HG02759 (cell line): Measurements from ENCODE around the gene SPATA20.

Source experiments
- ATAC-seq: cut with Tn5 transposase; IDR thresholded peaks from one replicate; pipeline ENCODE4 v1.9.1; 2021; ENCODE audit warnings: mild to moderate bottlenecking, moderate library complexity; ENCODE audit not compliant: unreplicated experiment

The SPATA20 gene

GRCh38 chr17:50573866-50574611 is 27.1 kb downstream of the SPATA20 start:
- ATAC-seq, result no peak

DNA sequence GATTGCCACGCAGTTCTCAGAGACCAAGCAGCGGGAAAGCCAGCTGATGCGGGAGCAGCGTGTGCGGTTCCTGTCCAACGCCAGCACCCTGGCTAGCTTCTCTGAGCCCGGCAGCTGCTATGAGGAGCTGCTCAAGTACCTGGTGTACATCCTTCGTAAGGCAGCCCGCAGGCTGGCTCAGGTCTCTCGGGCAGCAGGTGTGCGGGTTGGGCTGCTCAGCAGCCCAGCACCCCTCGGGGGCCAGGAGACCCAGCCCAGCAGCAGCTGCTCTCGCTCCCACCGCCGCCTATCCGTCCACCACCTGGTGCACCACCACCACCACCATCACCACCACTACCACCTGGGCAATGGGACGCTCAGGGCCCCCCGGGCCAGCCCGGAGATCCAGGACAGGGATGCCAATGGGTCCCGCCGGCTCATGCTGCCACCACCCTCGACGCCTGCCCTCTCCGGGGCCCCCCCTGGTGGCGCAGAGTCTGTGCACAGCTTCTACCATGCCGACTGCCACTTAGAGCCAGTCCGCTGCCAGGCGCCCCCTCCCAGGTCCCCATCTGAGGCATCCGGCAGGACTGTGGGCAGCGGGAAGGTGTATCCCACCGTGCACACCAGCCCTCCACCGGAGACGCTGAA is 28.7 kb downstream of the SPATA20 start:
- ATAC-seq, result no peak

- no peak for ATAC-seq
These were observed 29.9 kb downstream of the SPATA20 start for GRCh38 chr17:50576864-50577263.

DNA sequence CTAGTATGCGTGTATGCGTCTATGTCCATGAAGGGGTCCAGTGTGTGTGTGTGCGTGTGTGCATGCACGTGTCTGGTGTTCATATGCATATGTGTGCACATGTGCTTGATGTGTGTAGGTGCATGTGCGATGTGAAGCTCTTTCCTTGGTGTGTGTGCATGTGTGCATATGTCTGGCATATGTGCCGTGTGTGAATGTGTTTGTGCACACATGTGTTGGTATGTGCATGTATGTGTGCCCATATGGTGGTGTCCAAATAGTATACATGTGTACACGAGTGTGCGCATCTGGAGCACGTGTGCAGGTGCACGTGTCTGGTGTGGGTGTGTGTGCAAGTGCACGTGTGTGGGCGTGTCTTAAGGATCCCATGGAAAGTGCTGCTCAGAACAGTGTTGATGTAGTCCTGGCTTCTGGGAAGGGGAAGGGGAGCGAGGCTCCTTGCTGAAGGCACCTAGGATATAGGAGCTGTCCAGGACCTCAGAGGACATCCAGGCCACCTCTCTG is 30.5 kb downstream of the SPATA20 start:
- no peak for ATAC-seq

DNA sequence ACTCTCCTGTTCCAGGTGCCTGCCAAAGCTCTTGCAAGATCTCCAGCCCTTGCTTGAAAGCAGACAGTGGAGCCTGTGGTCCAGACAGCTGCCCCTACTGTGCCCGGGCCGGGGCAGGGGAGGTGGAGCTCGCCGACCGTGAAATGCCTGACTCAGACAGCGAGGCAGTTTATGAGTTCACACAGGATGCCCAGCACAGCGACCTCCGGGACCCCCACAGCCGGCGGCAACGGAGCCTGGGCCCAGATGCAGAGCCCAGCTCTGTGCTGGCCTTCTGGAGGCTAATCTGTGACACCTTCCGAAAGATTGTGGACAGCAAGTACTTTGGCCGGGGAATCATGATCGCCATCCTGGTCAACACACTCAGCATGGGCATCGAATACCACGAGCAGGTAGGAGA is 31.2 kb downstream of the SPATA20 start:
- no peak for ATAC-seq

- ATAC-seq, result no peak
These were observed 32.4 kb downstream of the SPATA20 start for GRCh38 chr17:50579399-50579798.

DNA sequence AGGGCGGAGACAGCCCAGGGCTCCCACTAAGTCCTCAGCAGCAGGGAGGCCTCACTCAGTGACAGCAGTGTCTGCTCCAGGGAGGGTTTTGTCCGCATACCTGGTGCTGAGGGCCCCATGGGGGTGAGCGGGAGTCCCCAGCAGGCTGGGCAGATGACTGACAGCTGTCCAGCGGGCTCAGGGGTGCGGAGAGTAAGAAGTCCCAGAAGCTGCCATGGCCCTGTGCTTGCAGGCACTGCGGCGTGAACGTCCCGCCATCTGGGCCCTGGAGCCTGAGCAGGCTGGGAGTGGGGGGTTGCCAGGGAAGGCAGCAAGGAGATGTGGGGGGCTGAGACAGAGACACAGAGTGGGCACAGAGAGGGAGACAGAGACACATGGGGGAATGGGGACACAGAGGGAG is 33.7 kb downstream of the SPATA20 start:
- ATAC-seq, result no peak

- ATAC-seq, result no peak
These were observed 34.3 kb downstream of the SPATA20 start for GRCh38 chr17:50581316-50581715.

DNA sequence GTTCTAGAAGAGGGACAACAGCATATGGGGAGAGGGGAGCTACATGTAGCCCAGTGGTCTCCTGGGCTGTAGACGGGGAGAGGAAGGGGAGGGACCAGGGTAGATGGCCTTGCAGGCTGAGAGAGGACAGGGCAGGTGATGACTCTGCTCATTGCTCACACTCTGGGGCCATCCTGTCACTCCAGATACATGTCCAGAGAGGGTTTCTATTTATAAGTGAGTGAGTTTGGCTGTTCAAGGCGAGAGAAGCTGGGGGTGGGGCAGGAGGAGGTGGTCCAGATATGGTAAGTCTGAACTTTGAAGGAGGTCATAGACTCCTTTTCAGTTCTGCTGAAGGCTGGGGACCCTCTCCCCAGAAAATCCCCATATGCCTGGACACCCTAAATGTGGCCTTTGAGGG is 35.8 kb downstream of the SPATA20 start:
- no peak for ATAC-seq

DNA sequence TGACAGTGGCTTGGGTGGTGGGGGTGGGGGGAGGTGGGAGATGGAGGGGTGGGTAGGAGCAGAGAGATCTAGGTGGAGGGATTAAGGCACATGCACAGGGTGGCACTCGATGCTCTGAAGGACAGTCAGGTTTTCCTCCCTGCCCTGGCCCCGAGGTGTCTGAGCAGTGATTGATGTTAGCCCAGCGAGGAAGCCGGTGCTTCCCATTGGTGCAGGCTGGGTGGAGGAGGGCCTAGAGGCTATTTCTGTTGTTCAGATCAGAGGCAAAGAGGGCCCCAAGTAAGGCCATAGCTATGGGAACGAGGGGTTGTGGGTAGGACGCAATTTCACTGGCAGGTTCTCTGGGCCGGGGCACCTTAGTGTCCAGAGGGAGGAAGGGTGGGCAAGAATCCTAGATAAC is 36.7 kb downstream of the SPATA20 start:
- no peak for ATAC-seq

DNA sequence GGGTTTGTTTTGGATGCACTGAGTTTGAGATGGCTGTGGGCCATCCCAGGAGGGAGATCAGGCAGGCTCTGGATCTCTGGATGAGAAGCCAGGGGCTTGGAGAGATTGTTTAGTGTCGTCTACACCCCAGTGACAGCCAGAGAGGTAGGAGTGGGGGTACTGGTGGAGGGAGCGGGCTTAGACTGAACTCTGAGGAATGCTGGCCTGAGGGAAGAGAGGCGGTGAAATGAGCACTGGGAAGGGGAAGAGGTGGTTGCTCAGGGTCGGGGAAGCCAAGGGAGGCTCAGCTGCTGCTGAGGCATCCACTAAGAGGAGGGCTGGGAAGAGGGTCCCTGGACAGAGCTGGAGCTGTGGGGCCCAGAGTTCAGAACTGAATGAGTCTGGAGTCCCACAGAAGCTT is 37.1 kb downstream of the SPATA20 start:
- ATAC-seq, result no peak

- ATAC-seq, result no peak
These were observed 37.8 kb downstream of the SPATA20 start for GRCh38 chr17:50584749-50585148.

DNA sequence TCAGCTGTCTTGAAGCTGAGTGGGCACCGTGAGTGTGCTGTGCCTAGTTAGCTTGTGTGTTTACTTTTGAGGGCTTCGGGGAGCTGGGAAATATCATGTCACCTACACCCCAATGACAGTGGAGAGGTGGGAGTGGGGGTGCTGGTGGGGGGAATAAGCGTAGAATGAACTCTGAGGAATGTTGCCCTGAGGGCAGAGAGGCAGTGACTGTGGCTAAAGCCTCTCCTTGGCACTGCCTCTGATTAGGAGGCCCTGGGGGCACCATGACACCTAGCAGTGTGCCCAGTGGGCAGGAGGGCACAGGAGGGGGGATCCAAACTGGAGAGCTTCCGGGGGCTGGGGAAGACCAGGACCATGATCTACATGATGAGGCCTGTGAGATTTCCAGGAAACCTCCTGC is 38.4 kb downstream of the SPATA20 start:
- ATAC-seq, result no peak

- ATAC-seq, result no peak
These were observed 38.9 kb downstream of the SPATA20 start for GRCh38 chr17:50585891-50586290.

- ATAC-seq, result no peak
These were observed 39.7 kb downstream of the SPATA20 start for GRCh38 chr17:50586421-50587247.

- ATAC-seq, result no peak
These were observed 40.6 kb downstream of the SPATA20 start for GRCh38 chr17:50587571-50587970.

DNA sequence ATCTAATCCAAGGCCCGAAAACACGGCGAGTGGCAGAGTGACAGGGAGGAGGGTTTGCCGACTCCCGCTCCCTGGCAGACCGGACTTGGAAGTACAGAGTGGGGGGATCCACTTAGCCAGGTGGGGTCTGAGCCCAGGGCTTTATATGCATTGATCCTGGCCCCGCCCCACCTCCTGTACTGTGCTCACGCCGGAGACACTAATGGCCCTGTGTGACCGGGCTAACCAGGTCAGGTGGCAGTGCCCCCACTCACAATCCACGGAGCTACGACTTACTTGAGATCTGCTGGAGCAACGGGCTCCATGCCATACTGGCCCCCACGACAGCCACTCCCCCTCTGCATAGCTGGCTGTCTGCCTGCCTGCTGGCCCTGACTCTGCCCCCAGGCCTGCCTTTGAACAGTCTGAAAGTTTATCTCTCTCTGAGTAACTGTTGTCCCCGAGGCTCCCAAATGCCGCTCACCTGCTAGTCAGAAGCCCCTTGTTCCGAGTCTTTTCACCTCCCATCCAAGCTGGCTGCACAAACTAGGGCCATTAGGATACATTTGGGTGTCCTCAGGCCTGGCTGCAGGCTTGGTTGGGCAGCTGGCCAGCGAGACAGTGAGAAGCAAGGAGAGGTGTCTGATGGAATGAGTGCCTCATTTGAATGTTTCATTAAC is 41.5 kb downstream of the SPATA20 start:
- ATAC-seq, result no peak

DNA sequence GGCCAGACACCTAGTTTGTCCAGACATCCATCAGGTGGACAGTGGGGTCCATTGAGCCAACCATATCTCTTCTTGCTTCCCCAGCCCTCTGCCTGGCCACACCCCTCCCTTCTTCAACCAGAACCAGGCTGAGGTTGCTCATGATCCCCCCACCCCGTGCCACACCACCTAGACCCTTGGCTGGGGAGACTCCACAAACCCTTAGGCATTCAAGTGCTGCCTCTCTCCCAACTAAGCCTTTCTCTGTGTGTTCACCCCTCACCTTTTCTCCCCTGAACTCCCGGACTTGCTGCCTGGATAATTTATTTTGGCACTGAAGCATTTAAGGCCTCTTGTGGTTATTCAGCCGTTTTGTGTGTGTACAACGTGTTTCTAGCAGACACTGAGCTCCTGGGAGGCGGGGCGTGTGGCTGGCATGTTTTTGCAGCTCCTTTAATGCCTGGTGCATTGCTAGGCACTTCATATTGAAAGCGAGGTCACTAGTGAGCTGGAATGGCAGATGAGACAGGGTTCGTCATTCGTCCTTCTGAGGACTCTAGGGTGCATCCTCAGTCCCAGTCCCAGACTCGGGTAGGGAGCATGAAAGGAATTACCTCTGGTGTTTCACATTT is 42.2 kb downstream of the SPATA20 start:
- no peak for ATAC-seq

DNA sequence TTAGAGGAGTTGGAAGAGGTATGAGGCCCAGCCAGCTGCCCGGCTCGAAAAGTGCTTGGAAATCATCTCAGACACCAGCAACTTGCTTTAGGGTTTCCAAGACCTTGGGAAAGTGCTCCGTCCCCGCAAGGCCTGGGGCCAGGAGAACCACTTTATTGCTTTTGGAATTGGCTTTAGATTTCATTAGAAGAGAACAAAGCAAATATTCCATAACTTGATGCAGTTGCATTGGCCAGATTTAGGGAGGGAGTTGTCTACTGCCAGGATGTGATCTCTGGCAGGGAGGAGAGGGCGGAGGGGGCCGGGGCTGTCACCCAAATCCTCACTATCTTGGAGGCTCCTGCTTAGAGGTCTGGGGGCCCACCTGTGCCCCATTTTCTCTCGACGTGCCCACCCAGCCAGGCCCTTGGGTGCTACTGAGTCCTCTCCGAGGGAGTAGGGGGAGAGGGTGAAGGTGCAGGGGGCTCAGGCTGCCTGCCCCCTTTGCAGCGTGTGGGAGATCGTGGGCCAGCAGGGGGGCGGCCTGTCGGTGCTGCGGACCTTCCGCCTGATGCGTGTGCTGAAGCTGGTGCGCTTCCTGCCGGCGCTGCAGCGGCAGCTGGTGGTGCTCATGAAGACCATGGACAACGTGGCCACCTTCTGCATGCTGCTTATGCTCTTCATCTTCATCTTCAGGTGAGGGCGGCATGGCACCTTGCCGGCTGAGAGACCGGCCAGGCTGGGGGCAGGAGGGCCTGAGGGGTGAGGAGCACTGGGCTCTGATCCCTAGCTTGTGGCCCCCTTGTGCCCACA is 44.2 kb downstream of the SPATA20 start:
- ATAC-seq, result no peak

GRCh38 chr17:50593321-50593720 is 46.3 kb downstream of the SPATA20 start:
- ATAC-seq, result no peak
